Thyroid gland (tissue), 4 donors: Measurements from ENCODE around the gene FBXO31. TPM values are rescaled to one million over a fixed set of nuclear protein-coding genes. Genes with fewer than 3 reads are reported as not detected.

ENCODE experiments used
- DNase-seq, 2 donors: peaks; one replicate each; pipeline ENCODE4 v3.0.0-alpha.2; 2019
- H3K27ac ChIP-seq, 3 donors: fragments of 200-600 bp; sonication (generic); 1 replicate in 2 of 3; 2 replicates in 1 of 3; pipeline ENCODE4 v1.5.1; 2016 to 2019; ENCODE audit warnings: mild to moderate bottlenecking in 1 of 3, moderate library complexity in 1 of 3
- H3K27me3 ChIP-seq: fragments of 200-600 bp; sonication (generic); one replicate; pipeline ENCODE4 v1.5.1; 2019
- H3K36me3 ChIP-seq, 2 donors: fragments of 200-600 bp; sonication (generic); one replicate each; pipeline ENCODE4 v1.5.1; 2016 to 2019
- H3K4me1 ChIP-seq, 2 donors: fragments of 200-600 bp; sonication (generic); one replicate each; pipeline ENCODE4 v1.5.1; 2017 to 2019
- H3K4me3 ChIP-seq, 3 donors: fragments of 200-600 bp; sonication (generic); replicated peaks in 1 of 3; 1 replicate in 2 of 3; 2 replicates in 1 of 3; pipeline ENCODE4 v1.5.1; 2016; ENCODE audit warnings: mild to moderate bottlenecking in 1 of 3
- H3K9me3 ChIP-seq: fragments of 200-600 bp; sonication (generic); one replicate; pipeline ENCODE4 v1.5.1; 2017
- CTCF ChIP-seq, 6 experiments: fragments of 200-600 bp in 3 of 6; fragments of 450-650 bp in 3 of 6; sonication (generic) in 3 of 6; IDR thresholded peaks; one replicate each; pipeline ENCODE4 v1.5.1; 2016 to 2019; ENCODE audit warnings: antibody characterized with exemption in 6 of 6, mild to moderate bottlenecking in 2 of 6, inconsistent platforms in 1 of 6, moderate library complexity in 1 of 6
- POLR2A ChIP-seq, 2 donors: fragments of 450-650 bp; IDR thresholded peaks; one replicate each; pipeline ENCODE4 v1.6.1; 2017; ENCODE audit warnings: antibody characterized with exemption in 2 of 2, mild to moderate bottlenecking in 2 of 2, moderate library complexity in 1 of 2
- WGBS, 2 donors: methylation state at CpG; one replicate each; pipeline ENCODE4 v1.1.5; 2017; 5-methylcytosine and 5-hydroxymethylcytosine counted together
- intact Hi-C: fragments of 100-400 bp; cut with DNase I; formaldehyde crosslinking; loops from one replicate; pipeline ENCODE4 v1.15.1; 2023
- total RNA-seq, 4 donors: library from RNA; depleted of rRNA; stranded (reverse); fragments of >200 nt; gene quantifications; one replicate each; pipeline ENCODE4 v1.2.3, GENCODE V29; 2016

FBXO31 gene
- total RNA-seq, 4 donors from 2014 or later = 23.8 to 62.5 (median 54.9) TPM

DNA sequence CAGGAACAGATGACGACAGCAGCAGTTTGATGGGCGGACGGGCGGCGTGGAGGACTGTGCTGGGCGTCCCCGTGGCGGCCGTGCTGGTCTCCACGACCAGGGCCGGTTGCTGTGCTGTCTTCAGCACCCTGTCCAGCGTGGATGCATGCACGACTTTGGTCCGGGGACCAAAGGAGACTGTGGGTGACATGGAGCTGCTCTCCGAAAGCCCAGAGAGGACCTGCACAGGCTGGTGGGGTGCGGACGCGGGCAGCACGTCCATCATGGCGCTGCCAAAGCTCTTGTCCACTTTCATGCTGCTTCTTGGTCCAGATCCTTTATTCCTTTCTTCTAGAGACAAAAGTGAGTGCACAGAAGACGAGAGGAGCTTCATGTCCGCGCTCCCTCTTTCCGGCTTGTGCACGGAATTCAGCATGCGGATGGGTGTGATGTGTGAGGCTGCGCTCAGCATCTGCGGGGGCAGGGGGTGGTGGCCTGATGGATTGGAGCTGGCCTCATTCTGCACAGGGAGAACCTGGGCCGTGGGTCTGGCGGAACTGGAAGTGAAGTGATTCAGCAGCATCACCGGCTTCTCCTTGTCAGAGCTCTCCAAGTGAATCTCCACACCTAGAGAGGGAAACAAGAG, 28.9 kb upstream of the FBXO31 start:
- H3K36me3 ChIP-seq = peaks cover 50 to 56% of the 10 kb centered on the region in 2 donors
- no peak overlapping the region for H3K27ac ChIP-seq
- TF ChIP-seq CTCF (IDR thresholded peaks at IDR 0.05) (no peak), POLR2A (IDR thresholded peaks at IDR 0.05) (no peak)
- DNase-seq = no peak
- 91 to 92% methylated on average over 28 to 31 of the region's 31 CpGs for WGBS, 2 donors
- intact Hi-C loops = loop anchor here (10.0 kb wide), 2 partner anchors 82 to 222 kb away; partner anchors contain the start of gene ZCCHC14
- no peaks in the 10 kb centered on the region for H3K9me3 ChIP-seq
- H3K27me3 ChIP-seq = no peaks in the 10 kb centered on the region
- H3K4me3 ChIP-seq = no peak overlapping the region
- H3K4me1 ChIP-seq = peaks cover 0 to 6% of the 10 kb centered on the region in 2 donors

DNA sequence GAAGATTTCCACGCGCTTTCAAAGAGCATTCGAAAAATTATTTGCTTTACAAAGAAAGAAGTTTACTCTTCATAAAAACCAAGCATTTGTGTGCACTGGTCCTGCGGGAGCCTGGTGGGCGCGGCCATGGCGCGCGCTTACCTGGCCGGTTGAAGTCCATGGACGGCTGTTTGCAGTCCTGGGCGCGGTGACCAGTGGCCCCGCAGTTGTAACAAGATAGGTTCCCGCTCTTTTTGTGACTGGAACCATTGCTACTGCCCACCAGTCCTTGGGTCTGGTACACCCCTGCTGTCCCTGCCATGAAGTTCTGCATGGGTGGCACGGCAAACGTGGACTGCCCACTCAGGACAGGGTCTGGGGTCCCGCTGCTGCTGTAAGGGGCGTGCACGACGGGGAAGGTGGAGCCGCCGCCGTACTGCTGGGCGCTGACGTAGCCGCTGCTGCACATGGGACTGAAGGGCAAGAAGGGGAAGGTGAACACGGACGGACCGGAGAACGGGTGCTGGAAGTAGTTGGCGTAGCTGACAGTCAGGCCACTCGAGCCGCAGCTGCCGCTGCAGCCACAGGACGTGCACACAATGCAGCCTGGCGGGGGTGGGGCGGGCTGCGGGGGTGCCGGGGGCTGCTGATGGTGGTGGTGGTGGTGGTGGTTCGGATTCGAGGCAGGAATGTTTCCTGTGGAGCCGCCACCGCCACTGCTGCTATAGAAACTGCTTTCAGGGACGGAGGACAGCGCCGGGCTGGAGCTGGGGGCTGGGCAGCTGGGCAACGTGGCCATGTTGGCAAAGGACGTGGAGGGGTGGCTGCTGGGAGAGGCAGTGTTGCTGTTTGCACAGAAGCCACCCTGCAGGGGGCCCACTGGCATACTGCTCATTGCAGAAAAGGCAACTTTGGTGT, 28.0 kb upstream of the FBXO31 start:
- TF ChIP-seq POLR2A (IDR thresholded peaks at IDR 0.05) = no peak
- TF ChIP-seq CTCF (IDR thresholded peaks at IDR 0.05) = no peak
- Histone ChIP-seq H3K9me3 (no peaks in the 10 kb centered on the region), H3K4me3 (no peak overlapping the region), H3K36me3 (peaks cover 46 to 49% of the 10 kb centered on the region in 2 donors), H3K4me1 (peaks cover 0 to 14% of the 10 kb centered on the region in 2 donors), H3K27me3 (no peaks in the 10 kb centered on the region), H3K27ac (no peak overlapping the region)
- WGBS, 2 donors = 94 to 97% methylated on average over 43 to 46 of the region's 49 CpGs
- intact Hi-C loops = loop anchor here (10.0 kb wide), 2 partner anchors 83 to 223 kb away; partner anchors contain the start of gene ZCCHC14
- DNase-seq = no peak

- no peak for DNase-seq
- intact Hi-C loops = loop anchor here (10.0 kb wide), 2 partner anchors 84 to 224 kb away; partner anchors contain the start of gene ZCCHC14
- TF ChIP-seq POLR2A (IDR thresholded peaks at IDR 0.05) = no peak
- no peak for TF ChIP-seq CTCF (IDR thresholded peaks at IDR 0.05)
- Histone ChIP-seq H3K36me3 (peaks cover 49 to 50% of the 10 kb centered on the region in 2 donors), H3K4me3 (no peak overlapping the region), H3K9me3 (no peaks in the 10 kb centered on the region), H3K4me1 (peaks cover 0 to 16% of the 10 kb centered on the region in 2 donors), H3K27me3 (no peaks in the 10 kb centered on the region), H3K27ac (no peak overlapping the region)
- WGBS, 2 donors = 84 to 90% methylated on average over 14 of the region's 14 CpGs
These were observed 27.4 kb upstream of the FBXO31 start for GRCh38 chr16:87410968-87411367.

DNA sequence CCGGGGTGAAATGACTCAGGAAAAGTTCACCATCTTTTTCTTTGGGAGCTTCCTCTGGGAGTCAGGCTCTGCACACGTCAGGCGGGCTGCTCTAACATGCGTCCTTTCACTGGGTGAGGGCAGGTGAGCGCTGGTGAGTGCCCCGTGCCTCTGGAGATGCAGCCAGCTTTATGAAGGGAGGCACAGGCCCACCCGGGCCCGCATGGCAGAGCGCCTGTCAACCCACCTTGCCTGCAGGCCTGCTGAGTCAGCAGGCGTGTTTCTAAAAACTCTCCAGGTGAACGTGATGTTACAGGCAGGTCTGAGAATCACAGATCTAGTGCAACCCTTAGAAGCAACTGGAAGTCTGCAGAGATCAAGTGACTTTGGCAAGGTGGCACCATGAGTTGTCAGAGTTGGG, 27.0 kb upstream of the FBXO31 start:
- H3K36me3 ChIP-seq = peaks cover 49 to 52% of the 10 kb centered on the region in 2 donors
- peaks cover 0 to 16% of the 10 kb centered on the region in 2 donors for H3K4me1 ChIP-seq
- DNase-seq = no peak
- no peak overlapping the region for H3K27ac ChIP-seq
- no peaks in the 10 kb centered on the region for H3K9me3 ChIP-seq
- intact Hi-C loops = loop anchor here (10.0 kb wide), 2 partner anchors 84 to 224 kb away; partner anchors contain the start of gene ZCCHC14
- no peaks in the 10 kb centered on the region for H3K27me3 ChIP-seq
- H3K4me3 ChIP-seq = no peak overlapping the region
- 91 to 96% methylated on average over 11 of the region's 11 CpGs for WGBS, 2 donors
- TF ChIP-seq POLR2A (IDR thresholded peaks at IDR 0.05) (no peak), CTCF (IDR thresholded peaks at IDR 0.05) (no peak)
